Hepatocyte (in vitro differentiated cells): ENCODE data around the gene TTC7B.

Experiments
- EZH2 ChIP-seq: fragments of 200-600 bp; sonication (generic); IDR thresholded peaks from 2 replicates; pipeline ENCODE4 v1.6.1; 2016; ENCODE audit warnings: antibody characterized with exemption, mild to moderate bottlenecking, borderline replicate concordance
- EZH2phosphoT487 ChIP-seq: fragments of 200-600 bp; sonication (generic); IDR thresholded peaks from one replicate; pipeline ENCODE4 v1.6.1; 2018; ENCODE audit warnings: antibody characterized with exemption, mild to moderate bottlenecking, low read depth, moderate library complexity; ENCODE audit not compliant: unreplicated experiment, severe bottlenecking
- TF ChIP-seq, protein P1 (sequence below): fragments of 200-600 bp; sonication (generic); IDR thresholded peaks from 2 replicates; pipeline ENCODE4 v1.5.1; 2016; ENCODE audit warnings: antibody characterized with exemption, mild to moderate bottlenecking; ENCODE audit not compliant: poor library complexity

- TF ChIP-seq EZH2 (no peak), EZH2phosphoT487 (no peak)
- TF ChIP-seq, protein P1, sequence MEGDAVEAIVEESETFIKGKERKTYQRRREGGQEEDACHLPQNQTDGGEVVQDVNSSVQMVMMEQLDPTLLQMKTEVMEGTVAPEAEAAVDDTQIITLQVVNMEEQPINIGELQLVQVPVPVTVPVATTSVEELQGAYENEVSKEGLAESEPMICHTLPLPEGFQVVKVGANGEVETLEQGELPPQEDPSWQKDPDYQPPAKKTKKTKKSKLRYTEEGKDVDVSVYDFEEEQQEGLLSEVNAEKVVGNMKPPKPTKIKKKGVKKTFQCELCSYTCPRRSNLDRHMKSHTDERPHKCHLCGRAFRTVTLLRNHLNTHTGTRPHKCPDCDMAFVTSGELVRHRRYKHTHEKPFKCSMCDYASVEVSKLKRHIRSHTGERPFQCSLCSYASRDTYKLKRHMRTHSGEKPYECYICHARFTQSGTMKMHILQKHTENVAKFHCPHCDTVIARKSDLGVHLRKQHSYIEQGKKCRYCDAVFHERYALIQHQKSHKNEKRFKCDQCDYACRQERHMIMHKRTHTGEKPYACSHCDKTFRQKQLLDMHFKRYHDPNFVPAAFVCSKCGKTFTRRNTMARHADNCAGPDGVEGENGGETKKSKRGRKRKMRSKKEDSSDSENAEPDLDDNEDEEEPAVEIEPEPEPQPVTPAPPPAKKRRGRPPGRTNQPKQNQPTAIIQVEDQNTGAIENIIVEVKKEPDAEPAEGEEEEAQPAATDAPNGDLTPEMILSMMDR: no peak
Measured at GRCh38 chr14:90488256-90488655, 328.0 kb downstream of the TTC7B start.
